Measurements from ENCODE around the gene MARCHF10.

GRCh38 chr17:62801553-62802114, 6.5 kb downstream of the MARCHF10 start:
- no peak for TF ChIP-seq EZH2phosphoT487 (IDR thresholded peaks at IDR 0.05; ENCODE audit: borderline replicate concordance, low read depth, low read length)
- no peak for TF ChIP-seq CTCF (conservative IDR thresholded peaks at IDR 0.05; ENCODE audit: low read length)
